ENCODE results near the gene CPXM2.

CPXM2 gene

GRCh38 chr10:123761038-123761428, 130.6 kb downstream of the CPXM2 start:
- TF ChIP-seq, protein P1, sequence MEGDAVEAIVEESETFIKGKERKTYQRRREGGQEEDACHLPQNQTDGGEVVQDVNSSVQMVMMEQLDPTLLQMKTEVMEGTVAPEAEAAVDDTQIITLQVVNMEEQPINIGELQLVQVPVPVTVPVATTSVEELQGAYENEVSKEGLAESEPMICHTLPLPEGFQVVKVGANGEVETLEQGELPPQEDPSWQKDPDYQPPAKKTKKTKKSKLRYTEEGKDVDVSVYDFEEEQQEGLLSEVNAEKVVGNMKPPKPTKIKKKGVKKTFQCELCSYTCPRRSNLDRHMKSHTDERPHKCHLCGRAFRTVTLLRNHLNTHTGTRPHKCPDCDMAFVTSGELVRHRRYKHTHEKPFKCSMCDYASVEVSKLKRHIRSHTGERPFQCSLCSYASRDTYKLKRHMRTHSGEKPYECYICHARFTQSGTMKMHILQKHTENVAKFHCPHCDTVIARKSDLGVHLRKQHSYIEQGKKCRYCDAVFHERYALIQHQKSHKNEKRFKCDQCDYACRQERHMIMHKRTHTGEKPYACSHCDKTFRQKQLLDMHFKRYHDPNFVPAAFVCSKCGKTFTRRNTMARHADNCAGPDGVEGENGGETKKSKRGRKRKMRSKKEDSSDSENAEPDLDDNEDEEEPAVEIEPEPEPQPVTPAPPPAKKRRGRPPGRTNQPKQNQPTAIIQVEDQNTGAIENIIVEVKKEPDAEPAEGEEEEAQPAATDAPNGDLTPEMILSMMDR (conservative IDR thresholded peaks at IDR 0.05; ENCODE audit: low read depth): no peak
- no peak for DNase-seq (ENCODE audit: low spot score)
- H3K27ac ChIP-seq: no peak overlapping the region
- CTCF ChIA-PET: no interaction called here
- POLR2A ChIA-PET (ENCODE audit: low non-redundant PET): no interaction called here

DNA sequence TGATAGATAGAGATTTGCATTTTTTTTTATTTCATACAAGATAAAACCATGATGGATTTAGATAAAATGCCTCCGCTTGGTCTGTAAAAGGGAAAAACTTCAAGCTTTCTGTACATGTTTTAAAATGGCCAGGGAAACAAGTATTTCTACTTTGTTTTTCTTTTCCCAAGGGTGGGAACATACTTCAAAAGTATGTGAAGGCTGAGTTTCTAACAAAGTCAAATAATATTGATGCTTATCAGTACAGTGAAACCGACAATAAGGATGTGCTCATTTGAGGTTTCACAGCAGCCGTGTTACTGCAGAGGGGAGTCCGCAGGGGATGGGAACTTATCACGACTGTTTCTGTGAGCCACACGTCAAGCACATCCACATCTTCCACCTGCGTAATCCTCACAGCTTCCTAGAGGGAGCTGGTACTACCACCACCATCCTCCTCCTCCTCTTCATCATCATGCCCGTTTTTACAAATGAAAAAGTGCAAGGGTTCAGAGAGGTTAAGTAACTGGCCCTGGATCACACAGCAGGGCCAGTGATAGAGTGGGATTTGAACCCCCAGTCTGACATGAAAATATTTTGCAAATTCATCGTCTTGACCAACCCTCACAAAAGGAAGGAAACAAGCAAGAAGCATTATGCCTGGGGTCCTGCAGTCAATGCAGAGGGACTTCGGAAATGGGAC, 131.1 kb downstream of the CPXM2 start:
- ChIA-PET POLR2A (ENCODE audit: low non-redundant PET) (no interaction called here), CTCF (no interaction called here)
- DNase-seq (ENCODE audit: low spot score): no peak
- TF ChIP-seq, protein P1 (conservative IDR thresholded peaks at IDR 0.05; ENCODE audit: low read depth): no peak
- no peak overlapping the region for H3K27ac ChIP-seq

- TF ChIP-seq, protein P1 (conservative IDR thresholded peaks at IDR 0.05; ENCODE audit: low read depth): no peak
- no peak overlapping the region for H3K27ac ChIP-seq
- POLR2A ChIA-PET (ENCODE audit: low non-redundant PET): no interaction called here
- no peak for DNase-seq (ENCODE audit: low spot score)
- CTCF ChIA-PET: interaction anchor here (0.6 kb wide), 1 partner anchor 18 kb away, joined by 3 read pairs; no protein-coding TSS in a partner anchor
These were observed 132.0 kb downstream of the CPXM2 start for GRCh38 chr10:123759501-123760031.

DNA sequence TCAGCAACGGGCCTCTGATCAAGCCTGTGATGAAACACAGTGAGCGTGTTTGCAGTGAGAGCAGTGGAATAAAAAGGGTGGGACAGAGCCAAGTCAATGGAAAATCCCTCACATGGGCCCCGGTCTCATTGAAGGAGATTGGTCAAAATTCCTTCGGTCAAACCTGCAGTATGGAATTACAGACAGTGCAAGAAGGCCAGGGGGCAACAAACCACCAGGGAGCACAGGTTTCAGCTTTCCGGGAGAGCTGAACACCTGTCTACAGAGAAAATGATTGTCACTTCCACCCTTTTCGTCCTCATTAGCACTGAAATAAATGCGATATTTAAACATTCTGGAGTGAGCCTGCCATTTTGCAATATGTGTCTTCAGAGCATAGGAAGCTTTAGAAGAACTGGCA, 132.6 kb downstream of the CPXM2 start:
- no peak overlapping the region for H3K27ac ChIP-seq
- ChIA-PET CTCF (interaction anchor here (0.6 kb wide), 1 partner anchor 17 kb away, joined by 3 read pairs; no protein-coding TSS in a partner anchor), POLR2A (ENCODE audit: low non-redundant PET) (no interaction called here)
- TF ChIP-seq, protein P1 (conservative IDR thresholded peaks at IDR 0.05; ENCODE audit: low read depth): no peak
- no peak for DNase-seq (ENCODE audit: low spot score)

DNA sequence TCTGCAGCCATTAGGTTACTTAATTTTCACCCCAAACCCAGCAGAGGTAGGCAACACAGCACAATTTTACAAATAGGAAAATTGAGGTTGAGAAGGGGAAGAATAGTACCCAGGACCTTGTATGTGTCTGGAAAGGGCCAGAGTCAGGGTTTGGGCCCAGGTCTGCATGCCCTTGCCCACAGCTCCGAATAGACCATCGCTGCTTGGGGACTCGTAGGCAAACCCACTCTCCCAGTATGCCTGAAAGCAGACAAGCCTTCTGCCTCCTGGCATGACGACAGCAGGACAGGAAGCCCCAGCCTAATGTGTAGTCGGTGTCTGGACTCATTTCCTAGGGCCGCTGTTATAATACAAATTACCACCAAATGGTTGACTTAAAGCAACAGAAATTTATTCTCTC, 133.8 kb downstream of the CPXM2 start:
- ChIA-PET POLR2A (ENCODE audit: low non-redundant PET) (no interaction called here), CTCF (no interaction called here)
- H3K27ac ChIP-seq: no peak overlapping the region
- DNase-seq (ENCODE audit: low spot score): no peak
- TF ChIP-seq, protein P1 (conservative IDR thresholded peaks at IDR 0.05; ENCODE audit: low read depth): no peak

DNA sequence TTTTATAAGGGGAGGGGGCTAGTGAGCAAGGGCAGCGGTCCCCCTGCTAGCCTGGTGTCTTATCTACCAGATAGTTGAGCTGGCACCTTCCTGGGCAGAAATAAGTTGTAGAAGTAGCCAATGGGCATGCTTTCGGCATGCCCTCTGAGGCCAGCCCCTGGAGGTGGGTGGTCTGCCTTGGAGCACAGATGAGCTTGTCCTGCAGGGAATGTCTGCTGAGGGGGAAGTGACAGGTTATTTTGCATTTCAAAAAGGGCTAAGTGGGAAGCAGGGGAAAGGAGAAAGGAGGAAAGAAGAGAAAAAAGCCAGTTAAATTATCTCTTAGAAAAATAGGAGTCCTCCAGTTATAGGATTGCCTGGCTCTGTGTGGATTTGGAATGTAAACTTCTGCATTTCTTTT, 136.5 kb downstream of the CPXM2 start:
- TF ChIP-seq, protein P1 (conservative IDR thresholded peaks at IDR 0.05; ENCODE audit: low read depth): no peak
- ChIA-PET CTCF (no interaction called here), POLR2A (ENCODE audit: low non-redundant PET) (no interaction called here)
- H3K27ac ChIP-seq: no peak overlapping the region
- no peak for DNase-seq (ENCODE audit: low spot score)

All from RWPE1 (cell line).